HCT116 (cell line): Measurements from ENCODE around the gene FTL. TPM values are rescaled to one million over a fixed set of nuclear protein-coding genes. Genes with fewer than 3 reads are reported as not detected.

Experiments
- ATAC-seq: fragments of 200-7000 bp; cut with Tn5 transposase; 2 replicates; pipeline ENCODE4 v1.9.1; 2020; ENCODE audit warnings: mild to moderate bottlenecking, moderate library complexity
- BruUV-seq: library from RNA; stranded (reverse); fragments of 400-500 nt; replicated peaks from 2 replicates; lab custom pipeline; 2021; lab: Mats Ljungman, UMichigan
- CTCF ChIA-PET: fragments of 300-600 bp; sonication (Branson Sonifier 250); formaldehyde crosslinking; loops from one replicate; lab custom pipeline; 2021; ENCODE audit warnings: antibody characterized with exemption; lab: Charles Lee
- POLR2A ChIA-PET: fragments of 300-600, 350-600 bp; sonication (Branson Sonifier 250); formaldehyde crosslinking; loops from one replicate; lab custom pipeline; 2021; ENCODE audit warnings: antibody characterized with exemption; lab: Charles Lee
- RAD21 ChIA-PET, 2 experiments: fragments of 300-600 bp; sonication (Branson Sonifier 250); formaldehyde crosslinking; loops; one replicate each; lab custom pipeline; 2023; ENCODE audit warnings: low total read pairs in 2 of 2; ENCODE audit not compliant: uncharacterized antibody in 2 of 2, unreplicated experiment in 2 of 2, low non-redundant PET in 1 of 2; lab: Charles Lee
- DNase-seq: peaks from one replicate; pipeline ENCODE4 v3.0.0-alpha.2; 2010; ENCODE audit warnings: low read depth, low spot score
- H2AFZ ChIP-seq: fragments of 200-600 bp; shearing (Covaris generic), sonication (generic); 2 replicates; pipeline ENCODE4 v1.6.1; 2017; ENCODE audit warnings: low read depth, mixed run types, mixed read lengths, antibody characterized with exemption, low read length; ENCODE audit not compliant: poor library complexity, severe bottlenecking
- H3K27ac ChIP-seq: 2 replicates; pipeline ENCODE4 v1.5.1; 2012; ENCODE audit warnings: low read depth, low read length
- H3K27me3 ChIP-seq: fragments of 200-600 bp; sonication (generic); 2 replicates; pipeline ENCODE4 v1.6.1; 2016; ENCODE audit warnings: mixed run types, low read length, mixed read lengths; ENCODE audit not compliant: insufficient read depth
- H3K36me3 ChIP-seq, 2 experiments: fragments of 200-500 bp in 1 of 2; fragments of 200-600 bp in 1 of 2; sonication (Bioruptor generic) in 1 of 2; sonication (generic) in 1 of 2; 2 replicates each; pipeline versions ENCODE4 v1.5.1 to v1.6.1; 2014 to 2016; ENCODE audit warnings: low read length in 2 of 2, inconsistent platforms in 1 of 2, mixed read lengths in 1 of 2, mixed run types in 1 of 2; ENCODE audit not compliant: insufficient read depth in 2 of 2, control insufficient read depth in 1 of 2
- H3K4me1 ChIP-seq, 2 experiments: fragments of 200-600 bp in 1 of 2; sonication (generic) in 1 of 2; 2 replicates each; pipeline versions ENCODE4 v1.5.1 to v1.6.1; 2012 to 2017; ENCODE audit warnings: low read length in 2 of 2, inconsistent platforms in 1 of 2, mild to moderate bottlenecking in 1 of 2, mixed read lengths in 1 of 2, mixed run types in 1 of 2, moderate library complexity in 1 of 2; ENCODE audit not compliant: insufficient read depth in 2 of 2, control insufficient read depth in 1 of 2
- H3K4me2 ChIP-seq: fragments of 200-600 bp; sonication (generic); 2 replicates; pipeline ENCODE4 v1.6.1; 2017; ENCODE audit warnings: mixed run types, low read length, mixed read lengths
- H3K4me3 ChIP-seq, 2 experiments: fragments of 200-600 bp in 1 of 2; sonication (generic) in 1 of 2; replicated peaks in 1 of 2; 2 replicates each; pipeline ENCODE4 v1.5.1; 2011 to 2016; ENCODE audit warnings: low read length in 2 of 2, control low read depth in 1 of 2, low read depth in 1 of 2, mild to moderate bottlenecking in 1 of 2, mixed read lengths in 1 of 2, mixed run types in 1 of 2
- H3K79me2 ChIP-seq: fragments of 200-600 bp; sonication (generic); 2 replicates; pipeline ENCODE4 v1.6.1; 2017; ENCODE audit warnings: mild to moderate bottlenecking, mixed run types, low read length, moderate library complexity, mixed read lengths; ENCODE audit not compliant: insufficient read depth
- H3K9ac ChIP-seq: fragments of 200-600 bp; sonication (generic); 2 replicates; pipeline ENCODE4 v1.6.1; 2016; ENCODE audit warnings: low read length, mixed read lengths
- H3K9me2 ChIP-seq: fragments of 200-600 bp; sonication (generic), shearing (Covaris generic); 2 replicates; pipeline ENCODE4 v1.6.1; 2017; ENCODE audit warnings: mixed run types, mild to moderate bottlenecking, moderate library complexity; ENCODE audit not compliant: insufficient read depth
- H3K9me3 ChIP-seq, 2 experiments: fragments of 200-500 bp in 1 of 2; fragments of 200-600 bp in 1 of 2; sonication (Bioruptor generic) in 1 of 2; sonication (generic) in 1 of 2; 2 replicates each; pipeline ENCODE4 v1.6.1; 2014 to 2017; ENCODE audit warnings: low read length in 2 of 2, mixed read lengths in 2 of 2, inconsistent platforms in 1 of 2, low read depth in 1 of 2, mild to moderate bottlenecking in 1 of 2, mixed run types in 1 of 2, moderate library complexity in 1 of 2; ENCODE audit not compliant: control insufficient read depth in 1 of 2, insufficient read depth in 1 of 2
- H4K20me1 ChIP-seq: fragments of 200-600 bp; sonication (generic), shearing (Covaris generic); 2 replicates; pipeline ENCODE4 v1.6.1; 2017; ENCODE audit warnings: mixed run types, mild to moderate bottlenecking, moderate library complexity; ENCODE audit not compliant: insufficient read depth
- ATF3 ChIP-seq: IDR thresholded peaks from 2 replicates; pipeline ENCODE4 v1.6.1; 2012
- CBX3 ChIP-seq: IDR thresholded peaks from 2 replicates; pipeline ENCODE4 v1.6.1; 2012; ENCODE audit warnings: low read depth
- CEBPB ChIP-seq: IDR thresholded peaks from 2 replicates; pipeline ENCODE4 v1.6.1; 2012; ENCODE audit warnings: low read depth
- CTCF ChIP-seq, 3 experiments: fragments of 200-600 bp in 1 of 3; sonication (generic) in 1 of 3; IDR thresholded peaks in 2 of 3; conservative IDR thresholded peaks in 1 of 3; 2 replicates each; pipeline ENCODE4 v1.5.1; 2012 to 2017; ENCODE audit warnings: low read depth in 2 of 3, low read length in 2 of 3, antibody characterized with exemption in 1 of 3, borderline replicate concordance in 1 of 3, control low read depth in 1 of 3, mild to moderate bottlenecking in 1 of 3, mixed read lengths in 1 of 3, mixed run types in 1 of 3, moderate library complexity in 1 of 3; ENCODE audit not compliant: insufficient read depth in 1 of 3
- EGR1 ChIP-seq: IDR thresholded peaks from 2 replicates; pipeline ENCODE4 v1.6.1; 2012; ENCODE audit warnings: low read depth
- ELF1 ChIP-seq: IDR thresholded peaks from 2 replicates; pipeline ENCODE4 v1.6.1; 2012; ENCODE audit warnings: low read depth, borderline replicate concordance
- EZH2 ChIP-seq: fragments of 200-600 bp; sonication (generic); IDR thresholded peaks from 2 replicates; pipeline ENCODE4 v1.6.1; 2017; ENCODE audit warnings: antibody characterized with exemption, mixed run types
- EZH2phosphoT487 ChIP-seq: fragments of 200-600 bp; IDR thresholded peaks from 2 replicates; pipeline ENCODE4 v1.6.1; 2018; ENCODE audit warnings: antibody characterized with exemption, borderline replicate concordance
- FOSL1 ChIP-seq: IDR thresholded peaks from 2 replicates; pipeline ENCODE4 v1.6.1; 2012; ENCODE audit warnings: low read depth
- MAX ChIP-seq: IDR thresholded peaks from 2 replicates; pipeline ENCODE4 v1.6.1; 2012
- POLR2A ChIP-seq: IDR thresholded peaks from 2 replicates; pipeline ENCODE4 v1.7.0; 2011; ENCODE audit warnings: borderline replicate concordance; ENCODE audit not compliant: insufficient read depth, insufficient read length; ENCODE audit errors: extremely low read depth
- POLR2AphosphoS5 ChIP-seq: IDR thresholded peaks from 2 replicates; pipeline ENCODE4 v1.6.1; 2011; ENCODE audit warnings: mild to moderate bottlenecking, low read depth, low read length, moderate library complexity
- SRF ChIP-seq: IDR thresholded peaks from 2 replicates; pipeline ENCODE4 v1.6.1; 2012; ENCODE audit warnings: low read depth
- TCF7L2 ChIP-seq: IDR thresholded peaks from 2 replicates; pipeline ENCODE4 v1.7.0; 2011; ENCODE audit warnings: borderline replicate concordance, inconsistent platforms; ENCODE audit not compliant: insufficient read depth, insufficient read length; ENCODE audit errors: extremely low read depth
- YY1 ChIP-seq: IDR thresholded peaks from 2 replicates; pipeline ENCODE4 v1.6.1; 2011; ENCODE audit warnings: low read length, low read depth, moderate library complexity, mild to moderate bottlenecking; ENCODE audit not compliant: insufficient replicate concordance; ENCODE audit errors: extremely low read depth
- ZFX ChIP-seq: fragments of 450-650 bp; IDR thresholded peaks from 2 replicates; pipeline ENCODE4 v1.6.1; 2017
- ZNF274 ChIP-seq: fragments of 200-500 bp; sonication (Bioruptor generic); IDR thresholded peaks from 2 replicates; pipeline ENCODE4 v1.6.1; 2014; ENCODE audit warnings: mild to moderate bottlenecking, low read depth, low read length, inconsistent platforms
- intact Hi-C: fragments of 100-400 bp; cut with micrococcal nuclease; formaldehyde crosslinking; loops from 2 replicates; pipeline ENCODE4 v1.10.0; 2022
- total RNA-seq: library from RNA; stranded (reverse); gene quantifications from one replicate; pipeline ENCODE4 v1.2.1, GENCODE V29; 2021; ENCODE audit not compliant: unreplicated experiment

Gene FTL
- total RNA-seq, 1 experiment from 2014 or later, result 1,885 TPM

- H3K9ac ChIP-seq, result no peak overlapping the region
- H3K36me3 ChIP-seq, result peaks cover 36 to 39% of the 10 kb centered on the region in 2 experiments
- H3K9me3 ChIP-seq, result no peaks in the 10 kb centered on the region
- H3K4me2 ChIP-seq, result no peak overlapping the region
- H3K4me3 ChIP-seq, result no peak overlapping the region
- H3K27ac ChIP-seq, result no peak overlapping the region
- no peak for ATAC-seq
- RAD21 ChIA-PET, result interaction anchor here in 1 of 2 experiments (0.5 kb wide), 1 partner anchor 21 kb away, joined by 4 read pairs; the partner anchor contains the start of gene RUVBL2
- intact Hi-C loops, result no loop called here
- H3K4me1 ChIP-seq, result peaks cover 5 to 24% of the 10 kb centered on the region in 2 experiments
- H2AFZ ChIP-seq, result no peak overlapping the region
- H4K20me1 ChIP-seq, result no peaks in the 10 kb centered on the region
- H3K79me2 ChIP-seq, result no peaks in the 10 kb centered on the region
- H3K9me2 ChIP-seq, result no peaks in the 10 kb centered on the region
- CTCF ChIA-PET, result interaction anchor here (2.4 kb wide), 1 partner anchor 21 kb away, joined by 14 read pairs; the partner anchor contains the start of genes GYS1 and RUVBL2
- no peak for DNase-seq
- POLR2A ChIA-PET, result interaction anchor here (0.7 to 2.2 kb wide), 2 partner anchors 16 to 21 kb away, joined by 3 to 6 read pairs; partner anchors contain the start of gene RUVBL2
- TF ChIP-seq ATF3 (no peak), CEBPB (no peak), YY1 (no peak), SRF (no peak), POLR2AphosphoS5 (no peak), FOSL1 (no peak), EGR1 (no peak), ZNF274 (no peak), MAX (no peak)
- TF ChIP-seq, all 23 proteins: peak for 0
- no peaks in the 10 kb centered on the region for H3K27me3 ChIP-seq
- no TSS peak for BruUV-seq
Observed at GRCh38 chr19:49014123-49014869, 49.2 kb downstream of the FTL start.

- Histone ChIP-seq H3K9ac (no peak overlapping the region), H3K4me2 (no peak overlapping the region), H3K9me3 (no peaks in the 10 kb centered on the region), H3K79me2 (no peaks in the 10 kb centered on the region), H3K27me3 (no peaks in the 10 kb centered on the region), H3K4me1 (peaks cover 7 to 29% of the 10 kb centered on the region in 2 experiments), H2AFZ (no peak overlapping the region), H3K9me2 (no peaks in the 10 kb centered on the region), H4K20me1 (no peaks in the 10 kb centered on the region), H3K4me3 (no peak overlapping the region), H3K27ac (no peak overlapping the region), H3K36me3 (peaks cover 31 to 34% of the 10 kb centered on the region in 2 experiments)
- DNase-seq, result no peak
- CTCF ChIA-PET, result no interaction called here
- no TSS peak for BruUV-seq
- intact Hi-C loops, result no loop called here
- POLR2A ChIA-PET, result no interaction called here
- RAD21 ChIA-PET, result no interaction called here
- ATAC-seq, result no peak
- no peak for TF ChIP-seq EZH2phosphoT487
- no peak for TF ChIP-seq CEBPB
- TF ChIP-seq EZH2, result no peak
- TF ChIP-seq ZFX, result no peak
- TF ChIP-seq ELF1, result no peak
- no peak for TF ChIP-seq ATF3
- TF ChIP-seq EGR1, result no peak
- no peak for TF ChIP-seq CBX3
- no peak for TF ChIP-seq YY1
- no peak for TF ChIP-seq ZNF274
- TF ChIP-seq TCF7L2, result no peak
- no peak for TF ChIP-seq CTCF (IDR thresholded peaks at IDR 0.05 in 2 of 3, conservative IDR thresholded peaks at IDR 0.05 in 1 of 3; ENCODE audit: borderline replicate concordance in 1 of 3, insufficient read depth in 1 of 3, low read depth in 2 of 3, low read length in 2 of 3)
- no peak for TF ChIP-seq POLR2AphosphoS5
- no peak for TF ChIP-seq POLR2A
Observed at GRCh38 chr19:49014870-49015255, 49.8 kb downstream of the FTL start.
